ENCODE measurements around the gene LAMTOR3.
A peak's percentile ranks its signal among the peaks of the same experiment; 100 is the strongest.

Gene LAMTOR3

GRCh38 chr4:99894161-99894997, at the start of gene LAMTOR3:
LAMTOR3 (minus strand) TSS chr4:99894427; CDS start chr4:99893963, 464 bp downstream.
- DNase-seq (ENCODE audit: insufficient read length, low spot score) (peak; percentile 49), FAIRE-seq (no peak)
- peak; percentile 37; the same call in 1 of the 2 replicates for TF ChIP-seq POLR2A (IDR thresholded peaks at IDR 0.05; ENCODE audit: low read depth, low read length)

- no peak for TF ChIP-seq POLR2A (IDR thresholded peaks at IDR 0.05; ENCODE audit: low read depth, low read length)
- DNase-seq (ENCODE audit: insufficient read length, low spot score) (no peak), FAIRE-seq (no peak)
Measured at GRCh38 chr4:99938243-99938753, 44.1 kb upstream of the LAMTOR3 start.

GRCh38 chr4:99934891-99935290, 40.7 kb upstream of the LAMTOR3 start:
- DNase-seq (ENCODE audit: insufficient read length, low spot score) (no peak), FAIRE-seq (no peak)
- TF ChIP-seq POLR2A (IDR thresholded peaks at IDR 0.05; ENCODE audit: low read depth, low read length), result no peak

- FAIRE-seq, result no peak
Measured at GRCh38 chr4:99927566-99927965, 33.3 kb upstream of the LAMTOR3 start.

GRCh38 chr4:99921174-99921573, 26.9 kb upstream of the LAMTOR3 start:
- TF ChIP-seq POLR2A (IDR thresholded peaks at IDR 0.05; ENCODE audit: low read depth, low read length), result no peak
- FAIRE-seq (no peak), DNase-seq (ENCODE audit: insufficient read length, low spot score) (no peak)

More at GRCh38 chr4:99927566-99927965, 33.3 kb upstream of the LAMTOR3 start:
- no peak for TF ChIP-seq POLR2A (IDR thresholded peaks at IDR 0.05; ENCODE audit: low read depth, low read length)
- DNase-seq (ENCODE audit: insufficient read length, low spot score), result no peak

- no peak for FAIRE-seq
Measured at GRCh38 chr4:99918656-99919055, 24.4 kb upstream of the LAMTOR3 start.

GRCh38 chr4:99917575-99917974, 23.3 kb upstream of the LAMTOR3 start:
- FAIRE-seq (no peak), DNase-seq (ENCODE audit: insufficient read length, low spot score) (no peak)
- TF ChIP-seq POLR2A (IDR thresholded peaks at IDR 0.05; ENCODE audit: low read depth, low read length), result no peak

More at GRCh38 chr4:99918656-99919055, 24.4 kb upstream of the LAMTOR3 start:
- TF ChIP-seq POLR2A (IDR thresholded peaks at IDR 0.05; ENCODE audit: low read depth, low read length), result no peak
- no peak for DNase-seq (ENCODE audit: insufficient read length, low spot score)

GRCh38 chr4:99915449-99915848, 21.2 kb upstream of the LAMTOR3 start:
- FAIRE-seq (no peak), DNase-seq (ENCODE audit: insufficient read length, low spot score) (no peak)
- no peak for TF ChIP-seq POLR2A (IDR thresholded peaks at IDR 0.05; ENCODE audit: low read depth, low read length)

GRCh38 chr4:99894998-99895397, 771 bp upstream of the LAMTOR3 start:
- FAIRE-seq, result no peak
- no peak for TF ChIP-seq POLR2A (IDR thresholded peaks at IDR 0.05; ENCODE audit: low read depth, low read length)
- no peak for DNase-seq (ENCODE audit: insufficient read length, low spot score)

GRCh38 chr4:99893839-99894160, 427 bp downstream of the LAMTOR3 start:
- FAIRE-seq, result no peak
- DNase-seq (ENCODE audit: insufficient read length, low spot score), result no peak
- TF ChIP-seq POLR2A (IDR thresholded peaks at IDR 0.05; ENCODE audit: low read depth, low read length), result no peak

- FAIRE-seq, result peak; percentile 11
- TF ChIP-seq POLR2A (IDR thresholded peaks at IDR 0.05; ENCODE audit: low read depth, low read length), result no peak
- no peak for DNase-seq (ENCODE audit: insufficient read length, low spot score)
Measured at GRCh38 chr4:99893029-99893428, 1.2 kb downstream of the LAMTOR3 start.

- no peak for FAIRE-seq
- no peak for DNase-seq (ENCODE audit: insufficient read length, low spot score)
- TF ChIP-seq POLR2A (IDR thresholded peaks at IDR 0.05; ENCODE audit: low read depth, low read length), result no peak
Measured at GRCh38 chr4:99891351-99891750, 2.9 kb downstream of the LAMTOR3 start.

- TF ChIP-seq POLR2A (IDR thresholded peaks at IDR 0.05; ENCODE audit: low read depth, low read length), result no peak
- DNase-seq (ENCODE audit: insufficient read length, low spot score) (no peak), FAIRE-seq (no peak)
Measured at GRCh38 chr4:99887837-99888236, 6.4 kb downstream of the LAMTOR3 start.

- DNase-seq (ENCODE audit: insufficient read length, low spot score), result no peak
- TF ChIP-seq POLR2A (IDR thresholded peaks at IDR 0.05; ENCODE audit: low read depth, low read length), result no peak
- FAIRE-seq, result peak; percentile 11
Measured at GRCh38 chr4:99886146-99886545, 8.1 kb downstream of the LAMTOR3 start.

- FAIRE-seq, result no peak
- DNase-seq (ENCODE audit: insufficient read length, low spot score), result no peak
- no peak for TF ChIP-seq POLR2A (IDR thresholded peaks at IDR 0.05; ENCODE audit: low read depth, low read length)
Measured at GRCh38 chr4:99885687-99886086, 8.5 kb downstream of the LAMTOR3 start.

Data from H54 (cell line).